Right ventricle myocardium superior (tissue), 1 donor: ENCODE results near the gene SRL. TPM values are rescaled to one million over a fixed set of nuclear protein-coding genes. Genes with fewer than 3 reads are reported as not detected.
"Not testable (repeated sequence)": the region's sequence is repeated elsewhere in the genome, so short reads cannot be mapped to it uniquely, and the experiment has no call there.

Source experiments
- ATAC-seq: fragments of 200-7000 bp; cut with Tn5 transposase; one replicate; pipeline ENCODE4 v1.9.1; 2020; ENCODE audit warnings: mild to moderate bottlenecking; ENCODE audit not compliant: poor library complexity
- DNase-seq: peaks from one replicate; pipeline ENCODE4 v3.0.0-alpha.2; 2020
- intact Hi-C: fragments of 100-400 bp; cut with DNase I; formaldehyde crosslinking; loops from one replicate; pipeline ENCODE4 v1.11.2; 2022
- total RNA-seq: library from RNA; stranded (reverse); fragmentation: NEBNext Ultra II Directional; extraction: Animal tissue kit (Norgen Biotek cat#: 25700); gene quantifications from one replicate; pipeline ENCODE4 v1.2.1, GENCODE V29; 2021
- donor health status: DM: no; HTN: yes; CAD: no; lungs with severe emphysema.

Gene SRL
- total RNA-seq, 1 donor from 2014 or later, result 350 TPM

DNA sequence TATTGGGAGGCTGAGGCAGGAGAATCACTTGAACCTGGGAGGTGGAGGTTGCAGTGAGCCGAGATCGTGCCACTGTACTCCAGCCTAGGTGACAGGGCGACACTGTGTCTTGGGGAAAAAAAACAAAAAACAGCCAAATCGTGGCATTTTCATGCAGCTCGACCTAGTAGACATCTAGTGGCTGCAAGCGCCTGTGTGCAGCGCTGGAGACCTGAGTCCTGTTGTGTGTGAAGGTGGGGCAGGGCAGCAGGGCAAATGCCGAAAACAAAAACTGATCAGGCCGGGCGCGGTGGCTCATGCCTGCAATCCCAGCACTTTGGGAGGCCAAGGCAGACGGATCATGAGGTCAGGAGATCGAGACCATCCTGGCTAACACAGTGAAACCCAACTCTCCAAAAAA, 88.5 kb downstream of the SRL start:
- intact Hi-C loops, ATAC-seq, DNase-seq: not testable (repeated sequence)

GRCh38 chr16:4152267-4152666, 89.6 kb downstream of the SRL start:
- DNase-seq (no peak), ATAC-seq (no peak)
- intact Hi-C loops, result no loop called here

- ATAC-seq, result no peak
- intact Hi-C loops, result no loop called here
- DNase-seq, result no peak
These were observed 94.6 kb downstream of the SRL start for GRCh38 chr16:4147236-4147635.

- DNase-seq (no peak), ATAC-seq (no peak)
- intact Hi-C loops, result no loop called here
These were observed 99.6 kb downstream of the SRL start for GRCh38 chr16:4142268-4142667.

- ATAC-seq (no peak), DNase-seq (no peak)
- intact Hi-C loops, result no loop called here
These were observed 100.3 kb downstream of the SRL start for GRCh38 chr16:4141604-4142003.

- ATAC-seq, result no peak
- DNase-seq, result no peak
- intact Hi-C loops, result no loop called here
These were observed 101.2 kb downstream of the SRL start for GRCh38 chr16:4140652-4141051.

DNA sequence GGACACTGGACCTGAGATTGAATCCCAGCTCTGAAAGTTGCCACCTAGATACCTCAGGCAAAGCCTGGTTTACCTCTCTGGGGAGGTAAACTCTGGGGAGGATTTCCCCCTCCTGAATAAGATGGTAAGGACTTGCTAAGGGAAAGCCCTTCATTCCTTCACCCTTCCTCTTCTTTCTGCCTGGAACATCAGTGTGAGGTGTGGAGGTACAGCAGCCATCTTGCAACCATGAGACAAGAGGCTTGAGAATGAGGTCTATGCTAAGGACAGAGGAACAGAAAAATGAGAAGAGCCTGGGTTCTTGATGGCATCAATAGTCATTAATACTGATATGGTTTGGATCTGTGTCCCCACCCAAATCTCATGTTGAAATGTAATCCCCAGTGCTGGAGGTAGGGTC, 101.9 kb downstream of the SRL start:
- intact Hi-C loops, result no loop called here

More for the DNA sequence above, 101.9 kb downstream of the SRL start:
- DNase-seq (no peak), ATAC-seq (no peak)

Other genes with a start within 250 kb of the SRL start
- 44.8 TPM for gene ADCY9, start 125.6 kb downstream of the SRL start, total RNA-seq
- gene TFAP4, start 30.9 kb upstream of the SRL start, total RNA-seq, result 4.0 TPM
- 14.6 TPM for gene GLIS2, start 74.0 kb upstream of the SRL start, total RNA-seq
- 74.0 TPM for gene PAM16, start 109.2 kb upstream of the SRL start, total RNA-seq
- 5.7 TPM for gene VASN, start 129.8 kb upstream of the SRL start, total RNA-seq
- gene CORO7, start 174.5 kb upstream of the SRL start, total RNA-seq, result 11.6 TPM
- 76.8 TPM for gene DNAJA3, start 183.8 kb upstream of the SRL start, total RNA-seq
- 24.9 TPM for gene NMRAL1, start 232.5 kb upstream of the SRL start, total RNA-seq
- 125 TPM for gene HMOX2, start 234.3 kb upstream of the SRL start, total RNA-seq